ENCODE results near the gene ZNF605.

- TF ChIP-seq EZH2 (IDR thresholded peaks at IDR 0.05; ENCODE audit: borderline replicate concordance, low read depth, low read length, severe bottlenecking) (no peak), CTCF (IDR thresholded peaks at IDR 0.05; ENCODE audit: borderline replicate concordance, extremely low read depth, low read length, poor library complexity, severe bottlenecking) (no peak)
Measured at GRCh38 chr12:132869551-132869950, 86.6 kb downstream of the ZNF605 start.
